GM18907 (cell line): ENCODE results near the gene IL4R.
"Not testable (repeated sequence)": the region's sequence is repeated elsewhere in the genome, so short reads cannot be mapped to it uniquely, and the experiment has no call there.

ENCODE experiments used
- ATAC-seq: cut with Tn5 transposase; IDR thresholded peaks from one replicate; pipeline ENCODE4 v1.9.1; 2021; ENCODE audit warnings: mild to moderate bottlenecking, moderate library complexity; ENCODE audit not compliant: unreplicated experiment

Gene IL4R

DNA sequence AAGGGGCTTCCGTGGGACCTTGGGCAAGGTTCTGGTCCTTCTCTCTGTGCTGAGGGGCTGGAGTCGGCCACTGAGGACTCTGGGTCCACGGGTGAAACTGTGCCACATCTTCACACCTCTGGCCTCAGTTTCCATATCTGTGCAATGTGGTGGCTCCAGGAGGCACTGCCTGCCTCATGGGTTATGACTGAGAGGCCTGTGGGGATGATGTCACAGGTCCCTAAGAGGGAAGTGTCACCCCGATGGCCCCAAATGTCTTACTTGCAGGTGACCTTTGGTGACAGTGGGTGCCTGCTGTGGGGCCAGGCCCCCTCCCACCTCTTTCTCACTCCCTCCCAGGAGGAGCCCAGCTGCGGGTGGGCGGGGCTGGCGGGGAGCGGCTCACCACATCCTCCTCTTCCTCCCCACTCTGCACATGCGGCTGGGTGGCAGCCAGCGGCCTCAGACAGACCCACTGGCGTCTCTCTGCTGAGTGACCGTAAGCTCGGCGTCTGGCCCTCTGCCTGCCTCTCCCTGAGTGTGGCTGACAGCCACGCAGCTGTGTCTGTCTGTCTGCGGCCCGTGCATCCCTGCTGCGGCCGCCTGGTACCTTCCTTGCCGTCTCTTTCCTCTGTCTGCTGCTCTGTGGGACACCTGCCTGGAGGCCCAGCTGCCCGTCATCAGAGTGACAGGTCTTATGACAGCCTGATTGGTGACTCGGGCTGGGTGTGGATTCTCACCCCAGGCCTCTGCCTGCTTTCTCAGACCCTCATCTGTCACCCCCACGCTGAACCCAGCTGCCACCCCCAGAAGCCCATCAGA, 88.2 kb downstream of the IL4R start, which contains the start of gene IL21R:
IL21R (plus strand) TSS at position 407 of the 801 bp plus-strand sequence. CDS start 27,898 bp downstream, outside the sequence.
- ATAC-seq, result peak; percentile 51

DNA sequence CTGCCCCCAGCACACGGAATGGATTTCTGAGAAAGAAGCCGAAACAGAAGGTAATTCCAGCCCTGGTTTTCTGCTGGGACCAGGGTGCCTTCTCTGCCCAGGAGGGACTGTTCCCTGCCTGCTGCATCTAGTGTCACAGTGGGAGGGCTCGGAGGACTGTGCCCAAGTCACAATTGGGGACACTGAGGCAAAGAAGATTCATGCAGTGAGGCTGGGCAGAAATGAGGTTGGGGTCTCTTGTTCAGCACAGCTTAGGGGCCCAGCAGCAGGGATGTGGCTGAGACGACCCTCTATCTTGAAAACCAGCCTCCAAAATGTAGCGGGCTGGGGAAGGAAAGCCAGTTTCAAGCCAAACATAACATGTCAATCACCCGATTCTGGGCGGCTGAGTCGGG, 88.8 kb downstream of the IL4R start:
- ATAC-seq, result no peak

- no peak for ATAC-seq
Observed at GRCh38 chr16:27402964-27403600, 89.3 kb downstream of the IL4R start.

- ATAC-seq, result no peak
Observed at GRCh38 chr16:27403601-27403992, 89.8 kb downstream of the IL4R start.

DNA sequence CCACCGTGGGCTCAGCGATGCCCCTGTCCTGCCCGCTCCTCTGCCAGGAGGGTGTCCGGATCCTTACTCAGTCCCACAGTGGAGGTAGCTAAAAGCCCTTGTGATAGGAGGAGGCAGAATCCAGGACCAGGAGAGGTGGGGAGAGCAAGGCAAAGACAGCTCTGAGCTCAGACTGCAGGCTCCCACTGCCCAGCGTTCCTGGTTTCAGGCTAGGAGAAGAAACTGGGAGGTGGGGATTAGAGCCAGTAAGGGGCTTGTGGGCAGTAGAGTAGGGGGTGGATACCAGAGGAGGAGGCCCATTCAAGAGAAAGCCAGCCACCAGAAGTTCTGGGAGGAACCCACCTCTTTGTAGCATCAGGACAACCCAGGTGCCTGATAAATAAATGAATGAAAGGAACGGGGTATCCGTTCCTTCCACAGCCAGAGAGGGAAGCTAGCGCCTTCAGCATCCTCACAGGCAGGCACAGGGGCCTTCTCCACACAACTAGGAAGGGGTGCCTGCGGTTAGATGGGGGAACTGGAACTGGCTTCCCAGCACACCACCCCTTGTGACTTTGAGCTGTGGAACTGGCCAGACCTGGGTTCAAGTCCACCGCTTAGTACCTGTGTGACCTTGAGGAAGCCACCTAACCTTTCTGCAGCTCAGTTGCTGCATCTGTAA, 90.5 kb downstream of the IL4R start:
- no peak for ATAC-seq

DNA sequence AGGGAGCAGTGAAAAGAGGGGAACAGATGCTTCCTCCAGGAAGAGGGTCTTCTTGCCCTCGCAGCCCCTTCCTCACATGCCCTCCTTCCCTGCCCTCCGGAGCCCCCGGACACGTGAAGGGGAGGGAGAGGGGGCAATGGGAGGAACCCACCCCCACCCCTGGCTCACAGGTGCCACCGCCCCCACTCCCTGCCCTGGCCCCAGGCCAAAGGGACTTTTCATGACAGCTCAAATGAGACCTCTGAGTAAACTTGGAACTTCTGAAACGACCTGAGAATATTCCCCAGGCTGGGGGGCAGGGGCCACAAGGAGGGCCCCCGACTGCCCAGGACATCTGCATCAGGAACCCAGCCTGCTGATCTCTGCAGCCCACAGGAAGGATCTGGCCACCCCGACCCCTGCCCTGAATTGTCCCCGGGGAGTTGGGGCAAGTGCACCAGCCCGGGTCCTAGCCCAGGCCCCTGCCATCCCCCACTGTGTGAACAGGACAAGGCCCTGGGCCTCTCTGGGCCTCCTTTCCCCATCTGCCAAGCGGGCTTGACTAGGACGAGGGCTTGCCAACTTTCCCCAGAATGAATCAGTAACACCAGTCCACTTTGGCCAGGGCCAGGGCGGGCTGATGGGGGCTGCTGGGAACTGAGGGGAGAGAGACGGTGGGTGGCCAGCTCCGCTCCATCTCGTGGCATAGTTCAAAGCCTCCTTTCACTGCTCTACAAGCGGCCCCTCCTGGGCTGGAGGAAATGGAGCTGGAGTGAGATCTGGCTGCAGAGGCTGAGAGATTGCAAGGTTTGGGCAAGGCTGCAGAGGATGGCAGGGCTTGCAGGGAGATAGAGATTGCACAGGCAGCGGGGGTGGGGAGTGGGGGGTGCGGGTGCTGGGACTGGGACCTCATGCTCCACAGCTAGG, 92.0 kb downstream of the IL4R start:
- peak; percentile 16 for ATAC-seq

DNA sequence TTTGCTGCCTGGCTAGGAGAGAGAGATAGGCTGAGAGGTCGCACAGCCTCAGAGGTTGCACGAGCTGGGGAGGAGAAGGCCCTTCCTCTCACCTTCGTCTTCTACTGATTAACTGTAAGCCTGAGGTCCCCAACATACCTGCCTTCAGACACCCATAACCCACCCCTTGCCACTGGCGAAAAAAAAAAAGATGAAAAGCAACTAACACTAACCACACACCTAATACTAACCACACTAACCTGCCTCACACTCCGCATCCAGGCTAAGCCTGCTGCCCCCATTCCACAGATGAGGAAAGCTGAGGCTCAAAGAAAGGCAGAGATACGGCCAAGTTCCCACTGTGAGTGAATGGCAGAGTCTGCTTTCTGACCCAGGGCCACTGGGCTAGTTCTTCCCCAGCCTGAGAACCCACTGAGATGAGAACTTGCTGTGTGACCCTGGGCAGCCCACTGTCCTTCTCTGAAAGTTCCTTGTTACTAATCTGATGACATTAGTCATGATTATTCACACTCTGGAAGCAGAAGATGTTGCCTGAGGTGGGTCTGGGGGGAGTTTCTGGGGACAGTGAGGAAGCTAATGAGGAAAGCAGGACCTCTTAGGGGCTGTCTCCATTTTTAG, 92.8 kb downstream of the IL4R start:
- no peak for ATAC-seq

GRCh38 chr16:27407133-27407532, 93.4 kb downstream of the IL4R start:
- no peak for ATAC-seq

DNA sequence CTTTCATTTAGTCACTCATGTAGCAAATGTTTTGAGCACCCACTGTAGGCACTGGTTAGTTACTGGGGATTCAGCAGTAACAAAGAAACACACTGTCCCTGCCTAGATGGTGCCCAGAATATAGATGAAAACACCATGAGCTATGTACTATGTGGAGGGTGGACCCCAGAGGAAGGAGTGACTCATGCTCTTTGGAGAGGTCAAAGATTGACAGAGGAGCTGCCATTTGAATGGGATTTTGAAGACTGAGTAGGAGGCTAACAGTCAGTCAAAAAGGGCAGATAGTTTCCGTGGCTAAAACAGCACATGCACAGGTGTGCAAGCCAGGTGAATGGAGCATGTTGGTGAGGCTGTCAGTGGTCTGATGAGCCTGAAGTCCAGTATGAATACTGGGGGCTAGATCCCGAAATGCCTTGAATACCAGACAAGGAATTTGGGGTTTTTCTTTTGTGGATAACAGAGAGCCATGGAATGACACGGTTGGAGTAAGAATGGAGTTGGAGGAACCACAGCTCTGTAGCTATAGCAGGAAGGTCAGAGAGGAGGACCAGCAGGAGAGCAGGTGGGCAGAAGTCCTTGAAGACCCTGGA, 94.3 kb downstream of the IL4R start:
- ATAC-seq, result peak; percentile 46

GRCh38 chr16:27408602-27409031, 94.8 kb downstream of the IL4R start:
- peak; percentile 27 for ATAC-seq

- not testable (repeated sequence) for ATAC-seq
Observed at GRCh38 chr16:27409958-27410357, 96.2 kb downstream of the IL4R start.

- ATAC-seq, result no peak
Observed at GRCh38 chr16:27410761-27411160, 97.0 kb downstream of the IL4R start.

- no peak for ATAC-seq
Observed at GRCh38 chr16:27413956-27414355, 100.2 kb downstream of the IL4R start.
